H9 (cell line): ENCODE measurements around the gene SLC15A5. TPM values are rescaled to one million over a fixed set of nuclear protein-coding genes. Genes with fewer than 3 reads are reported as not detected.

Source experiments
- DNase-seq: peaks from one replicate; pipeline ENCODE4 v3.0.0-alpha.2; 2017
- H2AFZ ChIP-seq: one replicate; pipeline ENCODE4 v1.6.1; 2013; ENCODE audit warnings: mild to moderate bottlenecking, low read length, control low read depth, moderate library complexity
- H2AK5ac ChIP-seq: 2 replicates; pipeline ENCODE4 v1.6.1; 2013; ENCODE audit warnings: low read length, control low read depth, mixed read lengths; ENCODE audit not compliant: insufficient read length
- H2BK120ac ChIP-seq: one replicate; pipeline ENCODE4 v1.6.1; 2013; ENCODE audit warnings: low read depth, mild to moderate bottlenecking, low read length, control low read depth, inconsistent platforms; ENCODE audit not compliant: poor library complexity, severe bottlenecking
- H2BK12ac ChIP-seq: 2 replicates; pipeline ENCODE4 v1.6.1; 2013; ENCODE audit warnings: low read length, control low read depth, mixed read lengths, low read depth; ENCODE audit not compliant: insufficient read length
- H2BK15ac ChIP-seq: 2 replicates; pipeline ENCODE4 v1.6.1; 2013; ENCODE audit warnings: low read depth, low read length, control low read depth
- H2BK20ac ChIP-seq: one replicate; pipeline ENCODE4 v1.6.1; 2013; ENCODE audit warnings: low read depth, mild to moderate bottlenecking, low read length, control low read depth, inconsistent platforms; ENCODE audit not compliant: poor library complexity, severe bottlenecking
- H2BK5ac ChIP-seq: 2 replicates; pipeline ENCODE4 v1.6.1; 2013; ENCODE audit warnings: low read length, control low read depth, mixed read lengths; ENCODE audit not compliant: insufficient read length
- H3K14ac ChIP-seq: 2 replicates; pipeline ENCODE4 v1.6.1; 2013; ENCODE audit warnings: low read length, control low read depth; ENCODE audit not compliant: insufficient read depth
- H3K18ac ChIP-seq: 2 replicates; pipeline ENCODE4 v1.6.1; 2013; ENCODE audit warnings: low read depth, mild to moderate bottlenecking, mixed read lengths, low read length, control low read depth; ENCODE audit not compliant: insufficient read length
- H3K23ac ChIP-seq: 2 replicates; pipeline ENCODE4 v1.6.1; 2013; ENCODE audit warnings: low read length, control low read depth, mixed read lengths, low read depth; ENCODE audit not compliant: insufficient read length
- H3K23me2 ChIP-seq: 2 replicates; pipeline ENCODE4 v1.6.1; 2013; ENCODE audit warnings: low read depth, mild to moderate bottlenecking, mixed read lengths, low read length, control low read depth; ENCODE audit not compliant: insufficient read length, poor library complexity, severe bottlenecking
- H3K27ac ChIP-seq: 2 replicates; pipeline ENCODE4 v1.5.1; 2013; ENCODE audit warnings: low read length, control low read depth, mixed read lengths, low read depth; ENCODE audit not compliant: insufficient read length
- H3K27me3 ChIP-seq: 2 replicates; pipeline ENCODE4 v1.6.1; 2013; ENCODE audit warnings: low read length, control low read depth, inconsistent platforms; ENCODE audit not compliant: insufficient read depth
- H3K4ac ChIP-seq: 2 replicates; pipeline ENCODE4 v1.6.1; 2013; ENCODE audit warnings: low read depth, mild to moderate bottlenecking, control low read depth, inconsistent platforms, low read length, moderate library complexity
- H3K4me1 ChIP-seq: 2 replicates; pipeline ENCODE4 v1.6.1; 2013; ENCODE audit warnings: low read length, control low read depth, inconsistent platforms; ENCODE audit not compliant: insufficient read depth
- H3K4me2 ChIP-seq: 2 replicates; pipeline ENCODE4 v1.6.1; 2013; ENCODE audit warnings: low read length, control low read depth, mixed read lengths; ENCODE audit not compliant: insufficient read length, insufficient read depth
- H3K56ac ChIP-seq: 2 replicates; pipeline ENCODE4 v1.6.1; 2013; ENCODE audit warnings: low read depth, mild to moderate bottlenecking, mixed read lengths, low read length, control low read depth; ENCODE audit not compliant: insufficient read length
- H3K79me1 ChIP-seq: 2 replicates; pipeline ENCODE4 v1.6.1; 2013; ENCODE audit warnings: low read depth, mild to moderate bottlenecking, moderate library complexity, low read length, control low read depth, inconsistent platforms; ENCODE audit not compliant: insufficient read depth, poor library complexity, severe bottlenecking
- H3K79me2 ChIP-seq: 2 replicates; pipeline ENCODE4 v1.6.1; 2013; ENCODE audit warnings: low read length, control low read depth, inconsistent platforms; ENCODE audit not compliant: insufficient read depth
- H3K9ac ChIP-seq: 2 replicates; pipeline ENCODE4 v1.6.1; 2013; ENCODE audit warnings: low read length, control low read depth, mixed read lengths; ENCODE audit not compliant: insufficient read length; ENCODE audit errors: extremely low read depth
- H3K9me3 ChIP-seq: one replicate; pipeline ENCODE4 v1.6.1; 2013; ENCODE audit warnings: low read depth, low read length, inconsistent platforms; ENCODE audit not compliant: control insufficient read depth
- H3T11ph ChIP-seq: one replicate; pipeline ENCODE4 v1.6.1; 2013; ENCODE audit warnings: mild to moderate bottlenecking, low read length, control low read depth, inconsistent platforms
- H4K20me1 ChIP-seq: one replicate; pipeline ENCODE4 v1.6.1; 2013; ENCODE audit not compliant: control insufficient read depth, insufficient read length, insufficient read depth
- H4K5ac ChIP-seq: 2 replicates; pipeline ENCODE4 v1.6.1; 2013; ENCODE audit warnings: low read depth, mild to moderate bottlenecking, mixed read lengths, low read length, control low read depth; ENCODE audit not compliant: insufficient read length
- H4K8ac ChIP-seq: replicated peaks from 2 replicates; pipeline ENCODE4 v1.6.1; 2013; ENCODE audit warnings: low read length, control low read depth, mixed read lengths, low read depth; ENCODE audit not compliant: insufficient read length
- H4K91ac ChIP-seq: 2 replicates; pipeline ENCODE4 v1.6.1; 2013; ENCODE audit warnings: low read depth, mild to moderate bottlenecking, moderate library complexity, mixed read lengths, low read length, control low read depth; ENCODE audit not compliant: insufficient read length
- H3K27ac Mint-ChIP-seq, 3 experiments: 2 replicates in 2 of 3; 3 replicates in 1 of 3; pipeline ENCODE4 v1.8.0; 2020 to 2021; ENCODE audit warnings: mixed read lengths in 3 of 3, mild to moderate bottlenecking in 1 of 3, moderate library complexity in 1 of 3
- H3K27me3 Mint-ChIP-seq: 2 replicates; pipeline ENCODE4 v1.8.0; 2021; ENCODE audit warnings: low read depth, mild to moderate bottlenecking, moderate library complexity, mixed read lengths
- H3K36me3 Mint-ChIP-seq, 3 experiments: 2 replicates in 2 of 3; 3 replicates in 1 of 3; pipeline ENCODE4 v1.8.0; 2020 to 2021; ENCODE audit warnings: low read depth in 3 of 3, mixed read lengths in 3 of 3; ENCODE audit not compliant: insufficient read depth in 1 of 3
- H3K4me1 Mint-ChIP-seq, 2 experiments: 2 replicates each; pipeline ENCODE4 v1.8.0; 2020; ENCODE audit warnings: mixed read lengths in 2 of 2
- H3K4me3 Mint-ChIP-seq, 2 experiments: 2 replicates in 1 of 2; 3 replicates in 1 of 2; pipeline ENCODE4 v1.8.0; 2020 to 2021; ENCODE audit warnings: mild to moderate bottlenecking in 2 of 2, mixed read lengths in 2 of 2, moderate library complexity in 1 of 2
- H3K9me3 Mint-ChIP-seq, 2 experiments: 2 replicates in 1 of 2; 3 replicates in 1 of 2; pipeline ENCODE4 v1.8.0; 2020; ENCODE audit warnings: mild to moderate bottlenecking in 2 of 2, mixed read lengths in 2 of 2, moderate library complexity in 1 of 2
- WGBS: extraction: QIAGEN DNeasy Blood & Tissue Kit; methylation state at CpG from one replicate; pipeline ENCODE4 v1.1.7; 2013; ENCODE audit warnings: missing lambda C conversion rate, low lambda C conversion rate, mixed read lengths; ENCODE audit not compliant: insufficient read length; ENCODE audit errors: extremely low coverage; 5-methylcytosine and 5-hydroxymethylcytosine counted together
- total RNA-seq: library from RNA; stranded (reverse); gene quantifications from 2 replicates; pipeline ENCODE4 v1.2.1, GENCODE V29; 2021
- TF ChIP-seq, protein P1 (sequence below): fragments of 200-600 bp; sonication (generic); conservative IDR thresholded peaks from 3 replicates; pipeline ENCODE4 v1.8.0; 2021; ENCODE audit warnings: antibody characterized with exemption, mild to moderate bottlenecking

SLC15A5 gene
- total RNA-seq, 1 experiment from 2014 or later = not detected

- no peak overlapping the region for H2BK5ac ChIP-seq
- H2BK120ac ChIP-seq = no peak overlapping the region
- no peak overlapping the region for H3K4ac ChIP-seq
- H2BK15ac ChIP-seq = no peak overlapping the region
- H4K91ac ChIP-seq = no peak overlapping the region
- no peaks in the 10 kb centered on the region for H3K79me2 ChIP-seq
- H2BK12ac ChIP-seq = no peak overlapping the region
- WGBS = 100% methylated on average over 1 of the region's 1 CpG
- no peaks in the 10 kb centered on the region for H3K4me1 ChIP-seq
- Mint-ChIP-seq H3K4me3 (no peak overlapping the region), H3K27ac (no peak overlapping the region), H3K4me1 (peaks cover 4 to 6% of the 10 kb centered on the region in 2 experiments; a peak in 2 of 4 replicates), H3K9me3 (peaks cover 4% of the 10 kb centered on the region in 2 experiments; a peak in 3 of 5 replicates), H3K36me3 (no peaks in the 10 kb centered on the region; a peak in 1 of 7 replicates), H3K27me3 (no peaks in the 10 kb centered on the region)
- H3K9ac ChIP-seq = no peak overlapping the region
- no peak overlapping the region for H2BK20ac ChIP-seq
- H4K8ac ChIP-seq = no peak overlapping the region
- H3K79me1 ChIP-seq = no peaks in the 10 kb centered on the region
- no peak overlapping the region for H3K56ac ChIP-seq
- H3K27ac ChIP-seq = no peak overlapping the region
- H2AK5ac ChIP-seq = no peak overlapping the region
- H4K5ac ChIP-seq = no peak overlapping the region
- no peak overlapping the region for H3K4me2 ChIP-seq
- H2AFZ ChIP-seq = no peak overlapping the region
- H4K20me1 ChIP-seq = no peaks in the 10 kb centered on the region
- no peak overlapping the region for H3K18ac ChIP-seq
- no peaks in the 10 kb centered on the region for H3K23me2 ChIP-seq
- TF ChIP-seq, protein P1, sequence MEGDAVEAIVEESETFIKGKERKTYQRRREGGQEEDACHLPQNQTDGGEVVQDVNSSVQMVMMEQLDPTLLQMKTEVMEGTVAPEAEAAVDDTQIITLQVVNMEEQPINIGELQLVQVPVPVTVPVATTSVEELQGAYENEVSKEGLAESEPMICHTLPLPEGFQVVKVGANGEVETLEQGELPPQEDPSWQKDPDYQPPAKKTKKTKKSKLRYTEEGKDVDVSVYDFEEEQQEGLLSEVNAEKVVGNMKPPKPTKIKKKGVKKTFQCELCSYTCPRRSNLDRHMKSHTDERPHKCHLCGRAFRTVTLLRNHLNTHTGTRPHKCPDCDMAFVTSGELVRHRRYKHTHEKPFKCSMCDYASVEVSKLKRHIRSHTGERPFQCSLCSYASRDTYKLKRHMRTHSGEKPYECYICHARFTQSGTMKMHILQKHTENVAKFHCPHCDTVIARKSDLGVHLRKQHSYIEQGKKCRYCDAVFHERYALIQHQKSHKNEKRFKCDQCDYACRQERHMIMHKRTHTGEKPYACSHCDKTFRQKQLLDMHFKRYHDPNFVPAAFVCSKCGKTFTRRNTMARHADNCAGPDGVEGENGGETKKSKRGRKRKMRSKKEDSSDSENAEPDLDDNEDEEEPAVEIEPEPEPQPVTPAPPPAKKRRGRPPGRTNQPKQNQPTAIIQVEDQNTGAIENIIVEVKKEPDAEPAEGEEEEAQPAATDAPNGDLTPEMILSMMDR = no peak
- no peak overlapping the region for H3T11ph ChIP-seq
- no peak overlapping the region for H3K23ac ChIP-seq
- H3K14ac ChIP-seq = no peak overlapping the region
- no peak for DNase-seq
- H3K27me3 ChIP-seq = no peaks in the 10 kb centered on the region
- no peaks in the 10 kb centered on the region for H3K9me3 ChIP-seq
Observed at GRCh38 chr12:16323010-16323409, 45.5 kb upstream of the SLC15A5 start.
